ENCODE measurements around the gene TNFRSF8. TPM values are rescaled to one million over a fixed set of nuclear protein-coding genes. Genes with fewer than 3 reads are reported as not detected.

Gene TNFRSF8
- total and polyA plus RNA-seq, 2 of the 4 experiments (the other 2 are of a cell fraction), result under 0.01 to 0.31 TPM

- Histone ChIP-seq H3K4ac (ENCODE audit: low read depth, low read length) (no peak overlapping the region), H2AK9ac (replicated peaks; ENCODE audit: low read depth, low read length, poor library complexity) (no peak overlapping the region), H3K56ac (ENCODE audit: extremely low read depth, insufficient read depth, low read length) (no peak overlapping the region), H3K9me1 (ENCODE audit: insufficient read depth, low read length) (no peaks in the 10 kb centered on the region), H3K14ac (replicated peaks; ENCODE audit: low read depth, low read length) (no peak overlapping the region), H4K20me1 (ENCODE audit: insufficient read depth, low read length) (no peaks in the 10 kb centered on the region), H3K79me1 (ENCODE audit: low read depth in 1 of 2, low read length in 2 of 2) (no peaks in the 10 kb centered on the region; a peak in 1 of 4 replicates), H3K23ac (ENCODE audit: low read depth, low read length) (no peak overlapping the region), H3K4me3 (ENCODE audit: insufficient read depth, low read depth, low read length) (no peak overlapping the region), H3K27ac (ENCODE audit: insufficient read depth, low read length) (no peak overlapping the region), H2BK15ac (ENCODE audit: low read depth, low read length) (no peak overlapping the region), H2AFZ (replicated peaks; ENCODE audit: low read length, poor library complexity) (no peak overlapping the region), H4K8ac (ENCODE audit: low read depth in 2 of 2, low read length in 2 of 2) (no peak overlapping the region), H2AK5ac (ENCODE audit: low read depth, low read length) (no peak overlapping the region), H3K27me3 (ENCODE audit: control insufficient read depth, insufficient read depth, low read length) (no peaks in the 10 kb centered on the region), H3K36me3 (ENCODE audit: control insufficient read depth, insufficient read depth, low read length) (peaks cover 35% of the 10 kb centered on the region), H2BK120ac (ENCODE audit: low read depth, low read length) (no peak overlapping the region), H2BK20ac (ENCODE audit: low read depth, low read length) (no peak overlapping the region), H3K9ac (ENCODE audit: low read depth, low read length) (no peak overlapping the region), H4K91ac (ENCODE audit: insufficient read depth, low read depth, low read length) (no peak overlapping the region), H2BK5ac (ENCODE audit: low read depth, low read length, poor library complexity, severe bottlenecking) (no peak overlapping the region), H4K5ac (ENCODE audit: low read depth, low read length) (no peak overlapping the region), H3K18ac (ENCODE audit: low read depth, low read length) (no peak overlapping the region), H3K4me2 (ENCODE audit: low read depth, low read length) (no peak overlapping the region), H3K4me1 (ENCODE audit: control insufficient read depth, insufficient read depth, low read length) (peaks cover 1% of the 10 kb centered on the region; the same call in 1 of the 2 replicates), H3K9me3 (ENCODE audit: control insufficient read depth, insufficient read depth, low read length) (no peaks in the 10 kb centered on the region)
- POLR2A ChIA-PET (ENCODE audit: unreplicated experiment), result no interaction called here
- dilution Hi-C loops (cut with HindIII; ENCODE audit: low sequenced_read_pairs, unreplicated experiment) (no loop called here), in situ Hi-C loops (cut with MboI; ENCODE audit: low sequenced_read_pairs) (no loop called here), intact Hi-C loops (cut with micrococcal nuclease) (no loop called here)
- peak; percentile 80 for ATAC-seq (ENCODE audit: low read depth)
- 81% methylated on average over 5 of the region's 20 CpGs; no CpG with 5 or more reads in 1 of the 2 experiments for WGBS, 2 experiments (ENCODE audit: extremely low coverage in 2 of 2, insufficient read length in 1 of 2)
- CTCF ChIA-PET, result interaction anchor here (1.1 kb wide), 1 partner anchor 9 kb away, joined by 3 read pairs; no protein-coding TSS in a partner anchor
- no peak for TF ChIP-seq USF2 (IDR thresholded peaks at IDR 0.05; ENCODE audit: low read depth, low read length)
- peak; percentile 54 for TF ChIP-seq RAD21 (IDR thresholded peaks at IDR 0.05; ENCODE audit: low read length)
- no peak for TF ChIP-seq ELK1 (IDR thresholded peaks at IDR 0.05; ENCODE audit: borderline replicate concordance, low read depth, low read length)
- no peak for TF ChIP-seq MXI1 (IDR thresholded peaks at IDR 0.05; ENCODE audit: borderline replicate concordance, low read depth, low read length)
- TF ChIP-seq NFE2L2 (IDR thresholded peaks at IDR 0.05; ENCODE audit: low read depth, low read length), result no peak
- no peak for TF ChIP-seq POLR2A (IDR thresholded peaks at IDR 0.05; ENCODE audit: low read depth, low read length)
- no peak for TF ChIP-seq BHLHE40 (IDR thresholded peaks at IDR 0.05; ENCODE audit: low read depth, low read length)
- TF ChIP-seq CEBPB (IDR thresholded peaks at IDR 0.05; ENCODE audit: low read depth, low read length), result no peak
- TF ChIP-seq, protein P1, sequence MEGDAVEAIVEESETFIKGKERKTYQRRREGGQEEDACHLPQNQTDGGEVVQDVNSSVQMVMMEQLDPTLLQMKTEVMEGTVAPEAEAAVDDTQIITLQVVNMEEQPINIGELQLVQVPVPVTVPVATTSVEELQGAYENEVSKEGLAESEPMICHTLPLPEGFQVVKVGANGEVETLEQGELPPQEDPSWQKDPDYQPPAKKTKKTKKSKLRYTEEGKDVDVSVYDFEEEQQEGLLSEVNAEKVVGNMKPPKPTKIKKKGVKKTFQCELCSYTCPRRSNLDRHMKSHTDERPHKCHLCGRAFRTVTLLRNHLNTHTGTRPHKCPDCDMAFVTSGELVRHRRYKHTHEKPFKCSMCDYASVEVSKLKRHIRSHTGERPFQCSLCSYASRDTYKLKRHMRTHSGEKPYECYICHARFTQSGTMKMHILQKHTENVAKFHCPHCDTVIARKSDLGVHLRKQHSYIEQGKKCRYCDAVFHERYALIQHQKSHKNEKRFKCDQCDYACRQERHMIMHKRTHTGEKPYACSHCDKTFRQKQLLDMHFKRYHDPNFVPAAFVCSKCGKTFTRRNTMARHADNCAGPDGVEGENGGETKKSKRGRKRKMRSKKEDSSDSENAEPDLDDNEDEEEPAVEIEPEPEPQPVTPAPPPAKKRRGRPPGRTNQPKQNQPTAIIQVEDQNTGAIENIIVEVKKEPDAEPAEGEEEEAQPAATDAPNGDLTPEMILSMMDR (conservative IDR thresholded peaks at IDR 0.05; ENCODE audit: low read depth, low read length), result peak; percentile 45
- TF ChIP-seq MAFK (IDR thresholded peaks at IDR 0.05; ENCODE audit: low read depth, low read length), result no peak
- no peak for TF ChIP-seq MAZ (IDR thresholded peaks at IDR 0.05; ENCODE audit: borderline replicate concordance, low read depth, low read length)
- TF ChIP-seq RCOR1 (IDR thresholded peaks at IDR 0.05; ENCODE audit: insufficient replicate concordance, low read length), result no peak
- TF ChIP-seq CHD1 (IDR thresholded peaks at IDR 0.05; ENCODE audit: low read depth, low read length), result no peak
- peak; percentile 15; the same call in 1 of the 2 replicates for TF ChIP-seq SMC3 (IDR thresholded peaks at IDR 0.05; ENCODE audit: low read depth, low read length)
- no TSS peak for BruUV-seq (replicated peaks)
- DNase-seq, result peak; percentile 23
These were observed 31.8 kb upstream of the TNFRSF8 start for GRCh38 chr1:12031039-12031980.

Data from IMR-90 (cell line).